ENCODE measurements around the gene AGAP6.
A peak's percentile ranks its signal among the peaks of the same experiment; 100 is the strongest.
"Not testable (repeated sequence)": the region's sequence is repeated elsewhere in the genome, so short reads cannot be mapped to it uniquely, and the experiment has no call there.

AGAP6 gene

DNA sequence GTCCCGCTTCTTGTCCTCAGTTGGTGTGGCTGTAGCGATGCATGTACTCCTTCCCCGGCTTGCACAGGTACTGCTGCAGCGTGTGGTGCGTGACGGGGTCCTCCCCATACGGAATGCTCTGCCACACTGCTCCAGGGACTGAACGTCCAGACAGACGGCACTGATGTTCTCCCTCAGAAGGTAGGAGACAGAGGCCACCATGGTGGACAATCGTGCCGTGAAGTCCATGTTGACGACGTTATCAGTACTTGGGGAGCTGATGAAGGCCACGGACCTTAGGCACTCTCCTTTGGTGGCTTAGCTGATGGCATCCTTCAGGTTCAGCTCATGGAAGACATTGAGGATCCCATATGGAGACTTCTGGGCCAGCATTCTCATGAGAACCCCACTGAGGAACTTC is 37.4 kb downstream of the AGAP6 start:
- no peak for DNase-seq (ENCODE audit: low read depth)

DNA sequence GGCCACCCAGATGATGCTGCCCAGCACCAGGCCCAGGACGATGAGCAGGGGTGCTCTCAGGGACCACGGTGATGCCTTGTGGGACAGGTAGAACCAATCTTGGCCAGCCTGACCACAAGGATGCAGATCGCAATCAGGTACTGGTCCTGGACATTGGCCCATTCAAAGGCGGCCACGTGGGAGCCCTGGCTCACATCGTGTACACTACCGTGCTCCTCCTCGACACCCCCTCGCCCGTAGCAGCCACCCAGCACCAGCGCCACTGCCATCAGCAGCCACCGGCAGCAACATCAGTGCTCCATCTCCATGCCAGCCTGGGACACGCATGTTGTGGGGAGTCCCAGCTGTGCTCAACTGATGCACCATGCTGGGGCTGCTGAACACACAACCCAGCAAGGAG is 39.0 kb downstream of the AGAP6 start:
- DNase-seq (ENCODE audit: low read depth), result no peak

DNA sequence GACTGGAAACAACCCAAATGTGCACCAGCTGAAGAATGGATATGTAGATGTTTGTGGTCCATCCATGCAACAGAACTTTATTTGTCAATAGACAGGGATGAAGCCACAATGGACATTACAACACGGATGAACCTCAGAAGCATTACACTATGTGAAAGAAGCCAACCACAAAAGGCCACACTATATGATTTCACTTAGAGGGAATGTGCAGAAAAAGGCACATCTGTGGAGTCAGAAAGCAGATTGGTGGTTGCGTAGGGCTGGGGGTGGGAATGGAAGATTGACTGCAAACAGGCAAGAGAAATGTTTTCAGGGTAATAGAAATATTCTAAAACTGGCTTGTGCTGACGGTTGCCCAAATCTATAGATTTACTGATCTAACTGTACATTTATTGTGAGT is 45.3 kb downstream of the AGAP6 start:
- peak; percentile 65 for DNase-seq (ENCODE audit: low read depth)

DNA sequence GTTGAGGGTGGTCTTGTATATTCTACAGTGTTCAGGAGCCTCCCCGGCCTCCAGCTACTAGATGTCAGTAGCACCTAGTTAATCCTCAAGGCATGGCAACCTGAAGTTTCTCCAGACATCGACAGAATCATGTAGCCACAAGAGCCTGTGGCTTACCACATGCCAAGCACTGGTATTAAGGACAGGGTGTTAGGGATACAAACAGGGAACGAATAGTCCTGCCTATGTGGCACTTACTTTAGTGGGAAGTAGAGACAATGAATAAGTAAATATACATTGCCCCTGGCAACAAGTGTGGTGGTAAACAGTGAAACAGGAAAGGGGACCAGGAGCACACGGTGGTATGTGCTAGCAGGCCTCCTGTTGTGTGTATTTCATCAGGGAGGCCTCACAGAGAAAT is 47.1 kb downstream of the AGAP6 start:
- not testable (repeated sequence) for DNase-seq (ENCODE audit: low read depth)

DNA sequence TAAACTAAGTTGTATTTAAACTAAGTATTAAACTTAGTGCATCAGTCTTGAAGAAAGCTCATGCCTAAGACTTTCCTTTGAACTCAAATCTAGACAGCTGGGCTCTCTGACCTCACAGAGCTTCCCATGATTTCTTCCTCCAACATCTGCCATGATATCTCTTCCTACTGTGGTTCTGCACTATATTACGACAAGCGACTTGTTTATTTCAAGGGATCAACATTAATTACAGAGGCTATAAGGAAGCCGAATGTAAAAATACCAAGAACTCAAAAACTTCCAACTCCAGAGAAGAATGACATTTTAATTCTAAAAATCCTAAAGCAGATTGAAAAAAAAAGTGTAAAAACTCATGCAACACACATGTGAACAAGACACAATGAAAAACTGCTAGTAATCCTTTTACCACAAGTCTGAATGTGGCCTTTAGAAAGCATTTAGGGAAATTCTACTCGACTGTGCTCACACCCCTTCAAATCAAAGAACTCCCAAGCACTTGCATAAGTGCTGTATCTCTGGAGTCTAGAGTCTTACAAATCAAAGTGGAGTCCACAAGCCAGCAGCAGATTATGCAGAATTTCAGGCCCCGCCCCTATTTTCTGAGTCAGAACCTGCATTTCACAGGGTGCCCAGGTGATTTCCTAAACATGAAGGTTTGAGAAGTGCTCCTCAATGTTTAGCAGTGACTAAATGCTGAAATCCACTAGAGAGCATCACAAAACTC is 56.9 kb downstream of the AGAP6 start:
- no peak for DNase-seq (ENCODE audit: low read depth)

DNA sequence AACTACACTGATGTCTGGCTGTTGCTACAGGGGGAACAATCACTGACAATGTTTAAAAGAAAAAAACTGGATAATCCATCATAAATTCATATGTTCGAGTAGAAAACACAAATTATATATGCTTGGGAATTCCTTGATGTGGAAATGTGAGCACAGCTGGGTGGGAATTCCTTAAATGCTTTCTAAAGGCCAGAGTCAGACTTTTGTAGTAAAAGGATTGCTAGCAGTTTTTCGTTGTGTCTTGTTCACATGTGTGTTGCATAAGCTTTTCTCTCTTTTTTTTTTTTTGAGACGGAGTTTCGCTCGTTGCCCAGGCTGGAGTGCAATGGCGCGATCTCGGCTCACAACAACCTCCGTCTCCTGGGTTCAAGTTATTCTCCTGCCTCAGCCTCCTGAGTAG is 58.3 kb downstream of the AGAP6 start:
- not testable (repeated sequence) for DNase-seq (ENCODE audit: low read depth)

DNA sequence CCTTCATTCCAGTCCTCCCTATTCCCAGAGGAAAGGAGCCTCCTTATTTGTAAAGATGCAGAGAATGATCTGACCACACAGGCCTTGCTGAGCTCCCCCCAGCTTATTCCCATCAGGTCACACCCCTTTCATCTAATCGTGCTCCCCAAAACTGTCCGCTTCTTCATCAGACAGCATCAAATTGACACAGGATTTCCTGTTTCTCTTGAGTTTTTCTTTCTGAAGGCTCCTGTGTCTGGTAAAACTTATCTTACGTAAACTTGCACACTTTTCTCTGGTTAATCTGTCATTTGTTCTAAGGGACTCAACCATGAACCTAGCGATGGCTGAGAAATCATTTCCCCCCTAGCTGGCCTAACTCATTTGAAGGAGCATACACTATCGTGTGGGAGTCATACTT is 59.4 kb downstream of the AGAP6 start:
- DNase-seq (ENCODE audit: low read depth), result not testable (repeated sequence)

DNA sequence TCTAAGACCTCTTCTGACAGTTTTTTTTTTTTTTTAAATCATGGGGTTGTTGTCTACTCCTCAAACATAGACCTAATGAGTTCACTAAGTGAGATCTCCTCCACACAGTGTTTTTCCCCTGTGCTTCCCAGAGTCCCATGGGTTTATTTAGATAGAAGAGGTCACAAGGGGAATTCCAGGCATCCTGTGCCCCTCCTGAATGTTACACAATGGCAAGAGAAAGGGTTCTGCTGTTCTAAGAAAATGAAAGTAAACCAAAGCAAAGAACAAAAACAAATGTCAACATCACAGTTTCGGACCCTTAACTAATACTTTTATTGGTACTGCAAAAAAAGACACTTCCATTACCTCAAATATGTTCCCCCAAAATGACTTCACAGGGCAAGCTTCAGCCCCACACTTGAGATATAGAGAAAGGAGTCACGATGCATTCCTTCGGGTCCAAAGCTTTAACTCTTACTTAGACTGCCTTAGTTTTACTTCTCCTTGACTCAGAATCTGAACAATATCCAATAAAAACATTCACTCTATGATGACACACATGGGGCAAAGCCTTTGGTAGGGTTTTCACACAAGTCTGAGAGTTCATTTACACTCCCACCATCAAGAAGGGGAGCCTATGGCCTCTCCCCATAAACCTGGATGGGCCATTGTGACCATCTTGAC is 63.9 kb downstream of the AGAP6 start:
- peak; percentile 16 for DNase-seq (ENCODE audit: low read depth)

DNA sequence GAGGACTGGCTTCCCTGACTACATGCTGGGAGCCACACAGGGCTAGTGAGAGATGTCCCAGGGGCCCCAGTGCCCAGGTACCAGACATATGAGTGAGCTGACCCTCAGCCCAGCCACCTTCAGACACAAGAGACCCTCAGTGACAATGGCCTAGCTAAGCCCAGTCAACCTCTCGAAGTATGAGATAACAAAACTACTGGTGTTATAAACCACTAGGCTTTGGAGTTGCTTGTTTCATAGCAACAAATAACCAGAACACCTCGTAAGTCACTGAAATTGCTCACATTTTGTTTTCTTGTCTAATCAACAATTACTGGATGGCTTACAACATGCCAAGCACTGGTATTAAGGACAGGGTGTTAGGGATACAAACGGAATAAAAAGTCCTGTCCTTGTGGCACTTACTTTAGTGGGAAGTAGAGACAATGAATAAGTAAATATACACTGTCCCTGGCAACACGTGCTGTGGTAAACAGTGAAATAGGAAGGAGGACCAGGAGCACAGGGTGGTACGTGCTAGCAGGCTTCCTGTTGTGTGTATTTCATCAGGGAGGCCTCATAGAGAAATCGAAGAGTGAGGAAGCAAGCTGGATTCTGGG is 64.7 kb downstream of the AGAP6 start:
- not testable (repeated sequence) for DNase-seq (ENCODE audit: low read depth)

DNA sequence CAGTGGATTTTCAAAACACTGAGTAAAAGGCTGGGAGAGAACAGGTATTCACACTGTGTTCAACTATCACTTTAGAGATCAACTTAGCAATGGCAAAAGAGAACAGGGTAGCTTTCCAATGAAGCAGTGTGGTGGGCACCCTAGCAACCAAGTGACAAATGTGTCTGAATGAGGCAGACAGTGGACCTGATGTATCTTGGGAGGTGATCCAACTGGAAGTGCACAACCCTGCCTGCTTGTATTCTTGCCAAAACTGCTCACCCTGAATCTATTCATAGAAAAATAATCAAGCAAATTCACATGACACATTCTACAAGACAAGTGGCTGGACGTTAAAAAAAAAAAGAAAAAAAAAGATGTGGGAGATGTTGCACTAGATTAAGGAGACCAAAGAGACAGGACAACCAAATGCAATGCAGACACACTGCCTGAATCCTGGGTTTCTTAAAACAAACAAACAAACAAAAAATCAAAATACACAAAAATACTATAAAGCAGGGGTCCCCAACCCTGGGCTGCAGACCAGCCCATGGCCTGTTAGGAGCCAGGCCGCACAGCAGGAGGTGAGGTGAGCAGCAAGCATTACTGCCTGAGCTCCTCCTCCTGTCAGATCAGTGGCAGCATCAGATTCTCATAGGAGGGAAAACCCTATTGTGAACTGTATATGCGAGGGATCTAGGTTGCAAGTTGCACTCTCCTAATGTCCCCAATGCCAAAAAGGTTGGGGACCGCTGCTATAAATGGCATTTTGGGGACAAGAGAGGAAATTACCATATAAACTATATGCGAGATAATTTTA is 67.5 kb downstream of the AGAP6 start:
- not testable (repeated sequence) for DNase-seq (ENCODE audit: low read depth)

DNA sequence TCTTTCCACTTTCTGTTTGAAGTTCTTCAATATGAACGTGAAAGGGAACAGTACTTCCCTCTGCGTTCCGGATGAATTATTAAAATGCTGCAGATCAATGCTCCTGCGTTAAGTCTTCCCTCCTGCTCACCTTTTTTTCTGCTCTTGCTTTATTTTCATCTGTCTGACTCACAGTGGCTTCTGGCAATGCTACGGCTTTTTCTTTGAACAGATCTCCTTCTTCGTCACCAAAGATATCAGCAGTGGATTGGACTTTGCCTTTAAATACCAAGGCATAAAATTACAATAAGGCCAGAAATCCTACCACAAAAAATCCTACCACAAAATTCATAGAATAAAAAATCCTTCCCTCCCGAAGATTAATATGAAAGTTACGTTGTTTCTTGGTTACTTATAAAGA is 68.4 kb downstream of the AGAP6 start:
- not testable (repeated sequence) for DNase-seq (ENCODE audit: low read depth)

DNA sequence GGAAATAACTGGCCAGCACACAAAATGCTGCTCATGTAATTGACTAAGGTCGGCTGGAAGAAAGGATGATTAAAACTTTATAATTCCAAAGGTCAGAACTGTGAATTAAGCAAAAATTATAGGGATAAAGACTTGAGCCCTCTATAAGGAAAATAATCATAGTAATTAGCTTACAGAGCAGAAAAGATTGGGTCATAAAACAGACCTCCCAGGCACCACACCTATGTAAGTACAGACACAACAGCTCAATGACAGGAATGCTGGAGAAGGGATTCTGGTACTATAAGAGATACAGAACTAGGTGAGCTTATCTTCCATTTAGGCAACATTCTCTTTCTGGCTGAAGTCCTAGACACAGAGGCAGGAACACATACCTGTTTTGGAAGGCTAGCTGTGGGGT is 70.5 kb downstream of the AGAP6 start:
- not testable (repeated sequence) for DNase-seq (ENCODE audit: low read depth)

DNA sequence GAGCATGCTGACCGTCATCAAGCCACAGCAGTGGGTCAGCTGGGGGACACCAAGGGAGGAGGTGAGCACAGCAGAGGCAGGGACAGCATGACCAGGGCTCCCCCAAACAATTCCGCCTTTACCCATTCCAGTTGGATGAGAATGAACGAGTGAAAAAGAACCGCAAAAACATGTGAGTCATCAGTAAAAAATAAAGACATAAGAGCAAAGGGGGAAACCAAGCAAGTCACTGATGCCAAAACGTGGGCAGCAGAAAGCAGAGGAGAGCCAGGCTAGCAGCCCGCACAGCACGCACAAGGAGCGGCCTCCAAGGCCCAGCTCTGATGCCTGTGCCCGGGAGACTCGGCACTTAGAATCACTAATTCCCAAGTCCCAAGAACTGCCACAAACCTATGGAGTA is 71.7 kb downstream of the AGAP6 start:
- DNase-seq (ENCODE audit: low read depth), result not testable (repeated sequence)
